Suprapubic skin (tissue), 4 donors: Measurements from ENCODE around the gene CYSLTR2.

Experiments
- CTCF ChIP-seq, 2 donors: fragments of 200-600 bp in 1 of 2; fragments of 450-650 bp in 1 of 2; sonication (generic) in 1 of 2; IDR thresholded peaks; one replicate each; pipeline ENCODE4 v1.5.1; 2016 to 2019; ENCODE audit warnings: antibody characterized with exemption in 2 of 2, mild to moderate bottlenecking in 1 of 2, moderate library complexity in 1 of 2
- POLR2A ChIP-seq, 2 donors: fragments of 450-650 bp; IDR thresholded peaks; one replicate each; pipeline ENCODE4 v1.6.1; 2017; ENCODE audit warnings: antibody characterized with exemption in 2 of 2, mild to moderate bottlenecking in 2 of 2, moderate library complexity in 2 of 2
- POLR2AphosphoS5 ChIP-seq, 3 donors: sonication (generic); formaldehyde crosslinking; IDR thresholded peaks; one replicate each; pipeline ENCODE4 v1.6.1; 2017; ENCODE audit warnings: antibody characterized with exemption in 3 of 3

GRCh38 chr13:48630291-48630690, 23.4 kb upstream of the CYSLTR2 start:
- TF ChIP-seq CTCF (IDR thresholded peaks at IDR 0.05): no peak
- TF ChIP-seq POLR2AphosphoS5 (IDR thresholded peaks at IDR 0.05): no peak
- no peak for TF ChIP-seq POLR2A (IDR thresholded peaks at IDR 0.05)
